A549 (cell line): ENCODE results near the gene CD46.

Source experiments
- KDM1A ChIP-seq: fragments of 200-600 bp; sonication (generic); IDR thresholded peaks from 2 replicates; pipeline ENCODE4 v1.6.1; 2016; ENCODE audit warnings: low read depth, mild to moderate bottlenecking
- TF ChIP-seq, protein P1 (sequence below): fragments of >200 bp; sonication (Bioruptor Twin); formaldehyde crosslinking; IDR thresholded peaks from 3 replicates; pipeline ENCODE4 v1.5.1; 2016
- TF ChIP-seq, protein P2 (sequence below): fragments of 200-600 bp; sonication (generic); IDR thresholded peaks from 2 replicates; pipeline ENCODE4 v1.6.1; 2016; ENCODE audit warnings: antibody characterized with exemption, mild to moderate bottlenecking, moderate library complexity

DNA sequence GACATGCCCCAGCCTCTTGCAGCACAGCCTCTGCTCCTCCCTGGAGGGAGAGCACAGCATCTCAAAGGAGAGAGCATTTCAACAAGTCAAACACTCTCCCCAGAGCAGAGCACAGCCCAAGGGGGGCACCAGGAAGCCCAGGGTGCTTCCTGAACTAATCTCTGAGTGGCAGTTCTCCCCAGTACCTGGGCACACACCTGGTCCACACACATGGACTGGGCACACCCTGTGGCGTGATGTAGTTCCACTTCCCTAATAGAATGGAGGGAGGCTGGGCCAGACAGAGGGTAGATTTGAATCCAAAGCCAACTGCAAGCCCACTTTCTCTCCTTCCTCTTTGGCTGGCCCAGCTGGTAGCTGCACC is 55.5 kb downstream of the CD46 start:
- no peak for TF ChIP-seq KDM1A
- TF ChIP-seq, protein P1, sequence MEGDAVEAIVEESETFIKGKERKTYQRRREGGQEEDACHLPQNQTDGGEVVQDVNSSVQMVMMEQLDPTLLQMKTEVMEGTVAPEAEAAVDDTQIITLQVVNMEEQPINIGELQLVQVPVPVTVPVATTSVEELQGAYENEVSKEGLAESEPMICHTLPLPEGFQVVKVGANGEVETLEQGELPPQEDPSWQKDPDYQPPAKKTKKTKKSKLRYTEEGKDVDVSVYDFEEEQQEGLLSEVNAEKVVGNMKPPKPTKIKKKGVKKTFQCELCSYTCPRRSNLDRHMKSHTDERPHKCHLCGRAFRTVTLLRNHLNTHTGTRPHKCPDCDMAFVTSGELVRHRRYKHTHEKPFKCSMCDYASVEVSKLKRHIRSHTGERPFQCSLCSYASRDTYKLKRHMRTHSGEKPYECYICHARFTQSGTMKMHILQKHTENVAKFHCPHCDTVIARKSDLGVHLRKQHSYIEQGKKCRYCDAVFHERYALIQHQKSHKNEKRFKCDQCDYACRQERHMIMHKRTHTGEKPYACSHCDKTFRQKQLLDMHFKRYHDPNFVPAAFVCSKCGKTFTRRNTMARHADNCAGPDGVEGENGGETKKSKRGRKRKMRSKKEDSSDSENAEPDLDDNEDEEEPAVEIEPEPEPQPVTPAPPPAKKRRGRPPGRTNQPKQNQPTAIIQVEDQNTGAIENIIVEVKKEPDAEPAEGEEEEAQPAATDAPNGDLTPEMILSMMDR, result no peak
- TF ChIP-seq, protein P2, sequence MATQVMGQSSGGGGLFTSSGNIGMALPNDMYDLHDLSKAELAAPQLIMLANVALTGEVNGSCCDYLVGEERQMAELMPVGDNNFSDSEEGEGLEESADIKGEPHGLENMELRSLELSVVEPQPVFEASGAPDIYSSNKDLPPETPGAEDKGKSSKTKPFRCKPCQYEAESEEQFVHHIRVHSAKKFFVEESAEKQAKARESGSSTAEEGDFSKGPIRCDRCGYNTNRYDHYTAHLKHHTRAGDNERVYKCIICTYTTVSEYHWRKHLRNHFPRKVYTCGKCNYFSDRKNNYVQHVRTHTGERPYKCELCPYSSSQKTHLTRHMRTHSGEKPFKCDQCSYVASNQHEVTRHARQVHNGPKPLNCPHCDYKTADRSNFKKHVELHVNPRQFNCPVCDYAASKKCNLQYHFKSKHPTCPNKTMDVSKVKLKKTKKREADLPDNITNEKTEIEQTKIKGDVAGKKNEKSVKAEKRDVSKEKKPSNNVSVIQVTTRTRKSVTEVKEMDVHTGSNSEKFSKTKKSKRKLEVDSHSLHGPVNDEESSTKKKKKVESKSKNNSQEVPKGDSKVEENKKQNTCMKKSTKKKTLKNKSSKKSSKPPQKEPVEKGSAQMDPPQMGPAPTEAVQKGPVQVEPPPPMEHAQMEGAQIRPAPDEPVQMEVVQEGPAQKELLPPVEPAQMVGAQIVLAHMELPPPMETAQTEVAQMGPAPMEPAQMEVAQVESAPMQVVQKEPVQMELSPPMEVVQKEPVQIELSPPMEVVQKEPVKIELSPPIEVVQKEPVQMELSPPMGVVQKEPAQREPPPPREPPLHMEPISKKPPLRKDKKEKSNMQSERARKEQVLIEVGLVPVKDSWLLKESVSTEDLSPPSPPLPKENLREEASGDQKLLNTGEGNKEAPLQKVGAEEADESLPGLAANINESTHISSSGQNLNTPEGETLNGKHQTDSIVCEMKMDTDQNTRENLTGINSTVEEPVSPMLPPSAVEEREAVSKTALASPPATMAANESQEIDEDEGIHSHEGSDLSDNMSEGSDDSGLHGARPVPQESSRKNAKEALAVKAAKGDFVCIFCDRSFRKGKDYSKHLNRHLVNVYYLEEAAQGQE, result no peak
